Coronary artery (tissue), 2 donors: ENCODE measurements around the gene FOXN3.
"Not testable (repeated sequence)": the region's sequence is repeated elsewhere in the genome, so short reads cannot be mapped to it uniquely, and the experiment has no call there.

ENCODE experiments used
- DNase-seq: peaks from one replicate; pipeline ENCODE4 v3.0.0-alpha.2; 2017; ENCODE audit warnings: low spot score
- H3K27ac ChIP-seq, 2 donors: fragments of 200-600 bp; sonication (generic); one replicate each; pipeline ENCODE4 v1.5.1; 2016 to 2019
- H3K4me3 ChIP-seq: fragments of 200-600 bp; sonication (generic); 2 replicates; pipeline ENCODE4 v1.5.1; 2016; ENCODE audit warnings: mild to moderate bottlenecking, moderate library complexity
- TF ChIP-seq, protein P1 (sequence below): fragments of 200-600 bp; sonication (generic); IDR thresholded peaks from one replicate; pipeline ENCODE4 v1.5.1; 2019; ENCODE audit warnings: antibody characterized with exemption

FOXN3 gene

DNA sequence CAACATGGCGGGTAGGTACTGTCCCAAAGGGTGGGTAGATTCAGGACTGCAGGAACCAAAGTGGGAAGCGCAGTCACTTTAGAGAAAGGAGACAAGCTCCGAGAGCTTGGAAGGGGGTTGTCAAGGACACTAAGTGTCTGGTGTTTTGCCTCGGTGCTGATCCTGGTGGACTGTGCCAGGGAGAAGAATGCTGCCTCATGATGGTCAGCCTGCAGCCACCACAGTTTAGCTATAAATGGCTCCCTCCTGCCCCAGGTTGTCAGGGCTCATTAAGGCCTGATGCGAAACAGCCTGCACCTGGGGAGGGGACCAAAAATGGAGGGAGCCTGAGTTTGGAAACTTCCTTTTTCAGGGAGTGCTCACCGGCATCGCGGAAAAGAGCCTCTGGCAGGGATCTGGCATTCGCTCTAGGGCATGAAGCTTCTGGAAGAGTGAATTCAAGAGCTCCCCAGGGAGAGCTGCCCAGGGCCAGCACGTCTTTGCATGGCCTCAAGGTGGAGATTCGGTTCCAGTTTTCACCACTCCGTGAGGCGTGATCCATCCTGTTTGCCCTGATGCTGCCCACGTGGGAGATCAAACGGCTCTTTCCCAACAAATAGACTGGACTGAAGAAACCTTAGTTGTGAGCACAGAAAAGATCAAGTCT, 164.0 kb downstream of the FOXN3 start:
- TF ChIP-seq, protein P1, sequence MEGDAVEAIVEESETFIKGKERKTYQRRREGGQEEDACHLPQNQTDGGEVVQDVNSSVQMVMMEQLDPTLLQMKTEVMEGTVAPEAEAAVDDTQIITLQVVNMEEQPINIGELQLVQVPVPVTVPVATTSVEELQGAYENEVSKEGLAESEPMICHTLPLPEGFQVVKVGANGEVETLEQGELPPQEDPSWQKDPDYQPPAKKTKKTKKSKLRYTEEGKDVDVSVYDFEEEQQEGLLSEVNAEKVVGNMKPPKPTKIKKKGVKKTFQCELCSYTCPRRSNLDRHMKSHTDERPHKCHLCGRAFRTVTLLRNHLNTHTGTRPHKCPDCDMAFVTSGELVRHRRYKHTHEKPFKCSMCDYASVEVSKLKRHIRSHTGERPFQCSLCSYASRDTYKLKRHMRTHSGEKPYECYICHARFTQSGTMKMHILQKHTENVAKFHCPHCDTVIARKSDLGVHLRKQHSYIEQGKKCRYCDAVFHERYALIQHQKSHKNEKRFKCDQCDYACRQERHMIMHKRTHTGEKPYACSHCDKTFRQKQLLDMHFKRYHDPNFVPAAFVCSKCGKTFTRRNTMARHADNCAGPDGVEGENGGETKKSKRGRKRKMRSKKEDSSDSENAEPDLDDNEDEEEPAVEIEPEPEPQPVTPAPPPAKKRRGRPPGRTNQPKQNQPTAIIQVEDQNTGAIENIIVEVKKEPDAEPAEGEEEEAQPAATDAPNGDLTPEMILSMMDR: no peak
- no peak overlapping the region for H3K4me3 ChIP-seq
- DNase-seq: peak; percentile 45
- H3K27ac ChIP-seq: no peak overlapping the region

DNA sequence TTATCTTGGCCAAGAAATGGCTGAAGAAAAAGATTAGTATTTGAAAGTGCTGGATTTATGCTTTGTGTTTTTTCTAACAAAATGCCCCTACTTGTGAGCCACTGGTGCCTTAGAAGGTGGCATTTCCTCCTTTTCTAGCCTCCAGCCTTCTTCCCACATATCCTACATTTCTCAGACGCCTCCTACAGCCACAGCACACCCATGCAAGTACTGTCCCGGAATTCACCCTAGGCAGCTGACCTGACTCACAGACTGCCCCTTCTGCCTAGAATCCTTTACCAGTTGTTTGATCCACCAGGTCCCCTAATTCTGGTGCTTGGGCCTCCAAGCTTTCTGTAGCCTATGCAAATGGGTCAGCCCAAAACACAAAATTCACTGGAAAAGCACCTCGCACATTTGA, 166.0 kb downstream of the FOXN3 start:
- Histone ChIP-seq H3K4me3 (no peak overlapping the region), H3K27ac (no peak overlapping the region)
- DNase-seq: peak; percentile 4
- TF ChIP-seq, protein P1: no peak

DNA sequence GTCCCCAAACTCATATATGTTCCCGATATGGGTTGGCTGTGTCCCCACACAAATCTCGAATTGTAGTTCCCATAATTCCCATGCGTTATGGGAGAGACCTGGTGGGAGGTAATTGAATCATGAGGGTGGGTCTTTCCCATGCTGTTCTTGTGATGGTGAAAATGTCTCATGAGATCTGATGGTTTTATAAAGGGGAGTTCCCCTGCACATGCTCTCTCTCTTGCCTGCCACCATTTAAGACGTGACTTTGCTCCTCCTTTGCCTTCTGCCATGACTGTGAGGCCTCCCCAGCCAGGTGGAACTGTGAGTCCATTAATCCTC, 166.4 kb downstream of the FOXN3 start:
- DNase-seq, H3K27ac ChIP-seq, H3K4me3 ChIP-seq: not testable (repeated sequence)

DNA sequence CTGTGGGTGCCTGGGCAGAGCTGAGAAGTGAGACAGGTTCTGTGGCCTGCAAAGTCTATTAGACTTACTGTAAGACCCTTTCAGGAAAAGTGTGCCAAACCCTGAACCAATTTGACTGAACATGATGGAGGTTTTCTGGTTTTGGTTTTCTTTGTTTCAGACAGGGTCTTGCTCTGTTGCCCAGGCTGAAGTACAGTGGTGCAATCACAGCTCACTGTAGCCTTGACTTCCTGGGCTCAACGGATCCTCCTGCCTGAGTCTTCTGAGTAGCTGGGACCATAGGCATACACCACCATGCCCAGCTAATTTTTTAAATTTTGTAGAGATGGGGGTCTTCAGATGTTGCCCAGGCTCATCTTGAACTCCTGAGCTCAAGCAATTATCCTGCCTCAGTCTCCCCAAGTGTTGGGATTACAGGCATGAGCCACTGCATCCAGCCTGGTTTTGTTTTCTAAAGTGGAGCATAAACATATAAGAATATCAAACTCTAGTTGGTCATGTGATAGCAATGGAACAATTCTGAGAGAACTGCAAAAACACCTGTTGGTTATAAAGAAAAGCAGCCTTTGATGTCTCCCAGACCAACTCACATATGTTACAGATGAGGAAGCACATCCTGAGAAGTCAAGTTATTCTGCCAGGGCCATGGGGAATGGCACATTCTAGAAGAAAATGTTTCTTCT, 166.9 kb downstream of the FOXN3 start:
- DNase-seq: peak; percentile 16
- TF ChIP-seq, protein P1: no peak
- H3K27ac ChIP-seq: no peak overlapping the region
- H3K4me3 ChIP-seq: no peak overlapping the region

DNA sequence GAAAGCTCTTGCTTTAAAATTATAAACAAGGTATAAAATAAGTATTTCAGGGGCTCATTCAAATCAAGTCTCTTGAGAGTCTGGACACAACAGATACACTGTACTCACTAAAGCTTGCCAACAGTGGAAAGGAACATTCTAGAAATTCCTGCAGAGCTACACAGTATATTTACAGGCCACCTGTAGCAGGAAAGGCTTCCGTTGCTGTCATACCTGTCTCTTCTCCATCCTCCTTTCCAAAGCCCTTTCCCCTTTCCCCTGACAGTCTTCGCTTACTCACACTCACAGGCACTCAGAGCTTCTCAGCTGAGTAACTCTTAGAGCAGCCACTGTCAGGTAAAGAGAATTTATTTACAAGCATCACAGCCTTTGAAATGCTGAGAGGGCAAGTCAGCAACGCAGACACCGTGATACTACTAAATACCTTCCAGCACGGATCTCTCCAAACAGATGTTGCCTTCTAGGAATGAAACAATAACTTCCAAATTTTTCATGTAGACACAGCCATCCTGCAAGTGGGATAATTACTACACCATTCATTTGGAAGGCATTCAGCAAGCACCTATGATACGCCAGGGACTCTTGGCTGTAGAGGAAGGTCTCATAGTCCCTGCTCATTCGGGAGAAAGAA, 167.9 kb downstream of the FOXN3 start:
- Histone ChIP-seq H3K4me3 (no peak overlapping the region), H3K27ac (no peak overlapping the region)
- no peak for DNase-seq
- TF ChIP-seq, protein P1: no peak

DNA sequence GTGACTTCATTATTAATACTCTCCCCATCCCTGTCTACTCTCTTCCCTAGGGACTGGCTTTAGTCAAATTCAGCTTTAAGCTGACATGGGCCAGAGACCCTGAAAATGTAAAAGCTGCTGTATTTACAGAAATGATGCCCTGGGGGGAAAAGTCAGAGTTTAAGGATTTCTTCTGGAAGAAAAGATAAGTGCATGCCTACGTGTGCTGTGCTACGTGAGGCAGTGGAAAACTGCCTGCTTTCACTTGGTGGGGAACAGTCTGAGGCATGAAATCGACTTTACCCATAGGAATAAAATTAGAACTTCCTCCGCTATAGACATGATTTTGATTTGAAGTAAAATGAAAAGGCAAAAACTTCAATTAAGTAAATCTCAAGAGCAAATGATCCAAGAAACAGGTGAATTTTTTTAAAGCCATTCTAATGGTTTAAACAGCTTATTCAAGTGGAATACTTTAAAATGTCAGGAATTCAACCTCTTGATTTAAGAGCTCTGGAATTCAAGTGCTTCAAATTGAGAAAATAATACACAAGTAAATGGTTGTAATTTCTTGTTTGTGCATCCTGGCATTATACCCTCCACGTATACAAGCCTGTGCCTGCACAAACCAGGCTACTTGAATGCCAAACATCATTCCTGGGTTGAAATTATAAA, 168.5 kb downstream of the FOXN3 start:
- Histone ChIP-seq H3K4me3 (no peak overlapping the region), H3K27ac (no peak overlapping the region)
- no peak for DNase-seq
- TF ChIP-seq, protein P1: no peak

DNA sequence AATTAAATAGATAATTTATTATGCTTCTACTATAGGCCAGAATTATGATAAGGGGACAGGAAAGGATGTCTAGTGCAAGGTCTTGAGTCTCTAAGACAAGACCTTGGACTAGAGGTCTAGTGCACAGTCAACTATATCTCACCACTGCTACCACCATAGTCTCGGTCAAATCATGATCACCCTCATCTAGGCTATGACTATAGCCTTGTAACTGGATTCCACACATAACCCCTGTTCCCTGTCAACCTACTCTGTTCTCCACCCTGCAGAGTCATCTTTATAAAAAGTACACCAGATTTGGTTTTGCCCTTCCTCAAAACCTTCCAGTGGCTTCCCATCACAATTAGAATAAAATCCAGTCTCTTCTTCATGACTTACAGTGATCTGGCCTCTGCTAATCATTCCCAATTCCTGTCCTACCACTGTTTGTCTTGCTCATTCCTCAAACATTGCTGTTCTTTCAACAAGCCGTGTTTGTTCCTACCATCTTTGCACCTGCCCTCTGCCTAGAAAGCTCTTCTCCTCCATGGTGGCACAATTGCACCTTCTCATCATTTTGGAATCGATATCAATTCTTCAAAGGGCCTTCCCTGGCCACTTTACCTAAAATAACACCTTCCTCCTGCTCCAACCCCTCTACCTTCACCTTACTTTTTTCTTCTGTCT, 169.4 kb downstream of the FOXN3 start:
- no peak for DNase-seq
- Histone ChIP-seq H3K27ac (no peak overlapping the region), H3K4me3 (no peak overlapping the region)
- TF ChIP-seq, protein P1: no peak
